ENCODE results near the gene ADH4. TPM values are rescaled to one million over a fixed set of nuclear protein-coding genes. Genes with fewer than 3 reads are reported as not detected.

The ADH4 gene
- total RNA-seq, 1 experiment from 2014 or later, result not detected

GRCh38 chr4:99185581-99185980 lies 41.5 kb upstream of the ADH4 start:
- no peaks in the 10 kb centered on the region for H3K9me3 ChIP-seq (ENCODE audit: low read depth, low read length, poor library complexity, severe bottlenecking)
- BruUV-seq (replicated peaks), result no TSS peak
- no peak for TF ChIP-seq CTCF (conservative IDR thresholded peaks at IDR 0.05; ENCODE audit: low read depth, low read length)
- TF ChIP-seq EZH2 (IDR thresholded peaks at IDR 0.05; ENCODE audit: borderline replicate concordance, low read depth, low read length, poor library complexity, severe bottlenecking), result no peak
- intact Hi-C loops (cut with micrococcal nuclease; ENCODE audit: unreplicated experiment), result no loop called here
- H3K4me3 ChIP-seq (ENCODE audit: low read depth, low read length, poor library complexity, severe bottlenecking), result no peak overlapping the region
- H3K36me3 ChIP-seq (ENCODE audit: insufficient read depth, low read length, poor library complexity, severe bottlenecking), result no peaks in the 10 kb centered on the region
- no peaks in the 10 kb centered on the region for H3K4me1 ChIP-seq (ENCODE audit: insufficient read depth, low read length, poor library complexity, severe bottlenecking)
- H3K27me3 ChIP-seq (replicated peaks; ENCODE audit: insufficient read depth, low read depth, low read length, poor library complexity), result no peaks in the 10 kb centered on the region
- ChIA-PET POLR2A (ENCODE audit: low non-redundant PET) (no interaction called here), CTCF (no interaction called here)
- DNase-seq (ENCODE audit: low spot score), result no peak
- no peak overlapping the region for H3K27ac ChIP-seq (ENCODE audit: low read depth, low read length, poor library complexity, severe bottlenecking)

- ChIA-PET POLR2A (ENCODE audit: low non-redundant PET) (no interaction called here), CTCF (interaction anchor here (0.6 kb wide), 1 partner anchor 288 kb away, joined by 3 read pairs; no protein-coding TSS in a partner anchor)
- no TSS peak for BruUV-seq (replicated peaks)
Observed at GRCh38 chr4:99180382-99181070, 36.4 kb upstream of the ADH4 start.

GRCh38 chr4:99179626-99180025 lies 35.5 kb upstream of the ADH4 start:
- ChIA-PET POLR2A (ENCODE audit: low non-redundant PET) (no interaction called here), CTCF (no interaction called here)
- H3K27ac ChIP-seq (ENCODE audit: low read depth, low read length, poor library complexity, severe bottlenecking), result no peak overlapping the region
- no peaks in the 10 kb centered on the region for H3K36me3 ChIP-seq (ENCODE audit: insufficient read depth, low read length, poor library complexity, severe bottlenecking)
- BruUV-seq (replicated peaks), result no TSS peak
- intact Hi-C loops (cut with micrococcal nuclease; ENCODE audit: unreplicated experiment), result no loop called here
- H3K4me3 ChIP-seq (ENCODE audit: low read depth, low read length, poor library complexity, severe bottlenecking), result no peak overlapping the region
- no peaks in the 10 kb centered on the region for H3K27me3 ChIP-seq (replicated peaks; ENCODE audit: insufficient read depth, low read depth, low read length, poor library complexity)
- no peaks in the 10 kb centered on the region for H3K4me1 ChIP-seq (ENCODE audit: insufficient read depth, low read length, poor library complexity, severe bottlenecking)
- no peaks in the 10 kb centered on the region for H3K9me3 ChIP-seq (ENCODE audit: low read depth, low read length, poor library complexity, severe bottlenecking)
- DNase-seq (ENCODE audit: low spot score), result no peak
- TF ChIP-seq EZH2 (IDR thresholded peaks at IDR 0.05; ENCODE audit: borderline replicate concordance, low read depth, low read length, poor library complexity, severe bottlenecking) (no peak), CTCF (conservative IDR thresholded peaks at IDR 0.05; ENCODE audit: low read depth, low read length) (no peak)

More at GRCh38 chr4:99180382-99181070, 36.4 kb upstream of the ADH4 start:
- TF ChIP-seq EZH2 (IDR thresholded peaks at IDR 0.05; ENCODE audit: borderline replicate concordance, low read depth, low read length, poor library complexity, severe bottlenecking), result no peak
- no peak for TF ChIP-seq CTCF (conservative IDR thresholded peaks at IDR 0.05; ENCODE audit: low read depth, low read length)
- Histone ChIP-seq H3K4me1 (ENCODE audit: insufficient read depth, low read length, poor library complexity, severe bottlenecking) (no peaks in the 10 kb centered on the region), H3K9me3 (ENCODE audit: low read depth, low read length, poor library complexity, severe bottlenecking) (no peaks in the 10 kb centered on the region), H3K27ac (ENCODE audit: low read depth, low read length, poor library complexity, severe bottlenecking) (no peak overlapping the region), H3K36me3 (ENCODE audit: insufficient read depth, low read length, poor library complexity, severe bottlenecking) (no peaks in the 10 kb centered on the region), H3K27me3 (replicated peaks; ENCODE audit: insufficient read depth, low read depth, low read length, poor library complexity) (no peaks in the 10 kb centered on the region), H3K4me3 (ENCODE audit: low read depth, low read length, poor library complexity, severe bottlenecking) (no peak overlapping the region)
- no peak for DNase-seq (ENCODE audit: low spot score)
- intact Hi-C loops (cut with micrococcal nuclease; ENCODE audit: unreplicated experiment), result no loop called here

Data from A673 (cell line).